Choroid plexus epithelial cell (primary cell): ENCODE results near the gene AMFR.

Experiments used
- DNase-seq: peaks from one replicate; pipeline ENCODE4 v3.0.0-alpha.2; 2010; ENCODE audit warnings: low read depth
- H3K4me3 ChIP-seq: 2 replicates; pipeline ENCODE4 v1.5.1; 2011; ENCODE audit warnings: low read depth, mild to moderate bottlenecking, control low read depth, low read length, moderate library complexity
- TF ChIP-seq, protein P1 (sequence below): conservative IDR thresholded peaks from 2 replicates; pipeline ENCODE4 v1.5.1; 2011; ENCODE audit warnings: low read depth, mild to moderate bottlenecking, control low read depth, inconsistent platforms, low read length, moderate library complexity

Gene AMFR

DNA sequence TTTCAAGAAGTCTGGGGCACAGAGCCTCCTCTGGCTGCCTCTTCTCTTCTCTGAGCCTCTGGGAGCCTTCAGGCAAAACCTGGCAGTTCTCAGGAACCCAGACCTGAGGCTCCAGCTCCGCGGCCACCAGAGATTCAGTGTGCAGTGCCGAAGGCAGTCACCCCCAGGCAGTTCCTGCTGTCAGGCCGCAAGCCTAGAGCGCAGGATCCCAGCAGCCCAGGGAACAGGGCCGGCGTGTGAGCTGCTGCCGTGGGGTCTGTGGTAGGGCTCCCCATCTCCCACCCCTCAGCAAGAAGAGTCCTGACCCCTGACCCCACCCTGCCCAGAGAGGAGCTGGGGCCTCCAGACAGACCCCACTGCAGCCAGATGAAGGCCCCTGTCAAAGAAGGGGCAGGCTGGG lies 78.2 kb downstream of the AMFR start:
- no peak overlapping the region for H3K4me3 ChIP-seq
- no peak for DNase-seq
- TF ChIP-seq, protein P1, sequence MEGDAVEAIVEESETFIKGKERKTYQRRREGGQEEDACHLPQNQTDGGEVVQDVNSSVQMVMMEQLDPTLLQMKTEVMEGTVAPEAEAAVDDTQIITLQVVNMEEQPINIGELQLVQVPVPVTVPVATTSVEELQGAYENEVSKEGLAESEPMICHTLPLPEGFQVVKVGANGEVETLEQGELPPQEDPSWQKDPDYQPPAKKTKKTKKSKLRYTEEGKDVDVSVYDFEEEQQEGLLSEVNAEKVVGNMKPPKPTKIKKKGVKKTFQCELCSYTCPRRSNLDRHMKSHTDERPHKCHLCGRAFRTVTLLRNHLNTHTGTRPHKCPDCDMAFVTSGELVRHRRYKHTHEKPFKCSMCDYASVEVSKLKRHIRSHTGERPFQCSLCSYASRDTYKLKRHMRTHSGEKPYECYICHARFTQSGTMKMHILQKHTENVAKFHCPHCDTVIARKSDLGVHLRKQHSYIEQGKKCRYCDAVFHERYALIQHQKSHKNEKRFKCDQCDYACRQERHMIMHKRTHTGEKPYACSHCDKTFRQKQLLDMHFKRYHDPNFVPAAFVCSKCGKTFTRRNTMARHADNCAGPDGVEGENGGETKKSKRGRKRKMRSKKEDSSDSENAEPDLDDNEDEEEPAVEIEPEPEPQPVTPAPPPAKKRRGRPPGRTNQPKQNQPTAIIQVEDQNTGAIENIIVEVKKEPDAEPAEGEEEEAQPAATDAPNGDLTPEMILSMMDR: no peak

- TF ChIP-seq, protein P1: no peak
- no peak overlapping the region for H3K4me3 ChIP-seq
- no peak for DNase-seq
These were observed 79.0 kb downstream of the AMFR start for GRCh38 chr16:56346131-56346890.

DNA sequence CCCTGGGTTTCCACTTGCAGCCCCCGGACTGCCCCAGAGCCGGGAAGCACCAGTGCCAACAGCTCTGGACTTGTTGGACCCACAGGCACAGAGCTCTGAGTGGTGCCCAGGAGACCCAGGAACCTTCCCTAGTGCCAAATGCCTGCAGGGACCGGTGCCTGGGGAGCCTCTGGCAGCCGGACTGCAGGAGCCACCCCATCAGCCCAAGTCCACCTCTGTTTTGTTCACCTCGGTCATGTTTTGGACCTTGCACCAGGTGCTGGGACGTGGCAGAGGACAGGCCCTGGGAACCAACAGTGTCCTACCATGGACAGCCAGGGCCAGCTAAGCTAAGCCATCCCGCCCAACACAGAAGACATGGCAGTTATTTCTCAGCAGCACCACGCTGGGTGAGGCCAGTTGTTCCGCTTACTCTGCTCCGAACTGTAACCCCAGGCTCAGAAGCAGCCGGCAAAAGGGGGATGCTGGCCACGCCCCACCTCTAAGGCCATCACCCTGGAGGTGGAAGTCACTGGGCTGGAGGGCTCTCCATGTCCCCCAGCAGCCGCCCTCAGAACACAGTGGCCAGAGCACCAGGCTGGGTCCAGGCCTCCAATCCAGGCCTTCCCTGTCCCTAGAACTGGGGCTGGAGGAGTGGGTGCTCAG lies 79.8 kb downstream of the AMFR start:
- no peak for DNase-seq
- TF ChIP-seq, protein P1: no peak
- H3K4me3 ChIP-seq: no peak overlapping the region

- no peak overlapping the region for H3K4me3 ChIP-seq
- TF ChIP-seq, protein P1: no peak
- no peak for DNase-seq
These were observed 80.6 kb downstream of the AMFR start for GRCh38 chr16:56344518-56345405.

DNA sequence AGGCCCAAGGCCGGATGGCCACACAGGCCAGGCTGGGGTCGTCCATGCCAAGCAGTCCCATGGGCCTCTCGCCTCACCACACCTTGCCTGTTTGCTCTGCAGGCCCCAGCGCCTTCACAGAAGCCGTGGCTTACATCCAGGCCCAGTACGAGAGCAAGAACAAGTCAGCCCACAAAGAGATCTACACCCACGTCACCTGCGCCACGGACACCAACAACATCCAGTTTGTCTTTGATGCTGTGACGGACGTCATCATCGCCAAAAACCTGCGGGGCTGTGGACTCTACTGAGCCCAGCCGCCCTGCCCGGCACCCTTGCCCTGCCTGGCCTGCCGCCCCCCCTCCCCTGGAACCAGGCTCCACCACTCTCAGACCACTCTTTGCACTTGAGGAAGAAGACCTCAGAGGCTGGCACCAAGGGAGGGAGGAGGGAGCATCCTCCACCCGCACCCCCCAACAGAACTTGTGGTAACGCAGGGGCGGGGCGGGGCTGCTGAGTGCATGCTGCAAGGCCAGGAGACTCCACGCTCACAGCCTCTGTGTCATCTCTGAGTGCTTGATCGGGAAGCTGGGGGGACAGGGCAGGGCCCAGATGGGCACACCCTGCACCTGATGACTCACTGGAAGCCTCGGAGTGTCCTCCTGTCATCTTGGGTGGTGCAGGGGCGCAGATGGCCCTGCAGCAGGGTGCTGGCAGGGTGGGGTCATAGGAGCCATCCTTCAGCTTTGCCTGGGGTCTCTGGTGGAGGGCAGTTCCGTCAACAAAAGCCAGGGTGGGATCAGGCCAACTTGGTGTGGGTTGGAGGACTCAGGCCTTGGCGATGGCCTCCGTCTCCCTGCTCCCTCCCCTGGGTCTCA lies 81.5 kb downstream of the AMFR start:
- H3K4me3 ChIP-seq: no peak overlapping the region
- TF ChIP-seq, protein P1: no peak
- no peak for DNase-seq

- TF ChIP-seq, protein P1: no peak
- DNase-seq: peak; percentile 10
- H3K4me3 ChIP-seq: no peak overlapping the region
These were observed 83.5 kb downstream of the AMFR start for GRCh38 chr16:56341656-56342399.
